Right ventricle myocardium superior (tissue), 1 donor: ENCODE data around the gene AGAP1. TPM values are rescaled to one million over a fixed set of nuclear protein-coding genes. Genes with fewer than 3 reads are reported as not detected.
"Not testable (repeated sequence)": the region's sequence is repeated elsewhere in the genome, so short reads cannot be mapped to it uniquely, and the experiment has no call there.

ENCODE experiments used
- ATAC-seq: fragments of 200-7000 bp; cut with Tn5 transposase; one replicate; pipeline ENCODE4 v1.9.1; 2020; ENCODE audit warnings: mild to moderate bottlenecking; ENCODE audit not compliant: poor library complexity
- DNase-seq: peaks from one replicate; pipeline ENCODE4 v3.0.0-alpha.2; 2020
- intact Hi-C: fragments of 100-400 bp; cut with DNase I; formaldehyde crosslinking; loops from one replicate; pipeline ENCODE4 v1.11.2; 2022
- total RNA-seq: library from RNA; stranded (reverse); fragmentation: NEBNext Ultra II Directional; extraction: Animal tissue kit (Norgen Biotek cat#: 25700); gene quantifications from one replicate; pipeline ENCODE4 v1.2.1, GENCODE V29; 2021
- donor health status: DM: no; HTN: yes; CAD: no; lungs with severe emphysema.

The AGAP1 gene
- total RNA-seq, 1 donor from 2014 or later: 25.4 TPM

- intact Hi-C loops: no loop called here
- no peak for DNase-seq
These were observed 431.5 kb downstream of the AGAP1 start for GRCh38 chr2:235925250-235925919.

GRCh38 chr2:235926229-235926628, 432.4 kb downstream of the AGAP1 start:
- intact Hi-C loops: no loop called here
- no peak for DNase-seq
- no peak for ATAC-seq

More at GRCh38 chr2:235925250-235925919, 431.5 kb downstream of the AGAP1 start:
- ATAC-seq: no peak

DNA sequence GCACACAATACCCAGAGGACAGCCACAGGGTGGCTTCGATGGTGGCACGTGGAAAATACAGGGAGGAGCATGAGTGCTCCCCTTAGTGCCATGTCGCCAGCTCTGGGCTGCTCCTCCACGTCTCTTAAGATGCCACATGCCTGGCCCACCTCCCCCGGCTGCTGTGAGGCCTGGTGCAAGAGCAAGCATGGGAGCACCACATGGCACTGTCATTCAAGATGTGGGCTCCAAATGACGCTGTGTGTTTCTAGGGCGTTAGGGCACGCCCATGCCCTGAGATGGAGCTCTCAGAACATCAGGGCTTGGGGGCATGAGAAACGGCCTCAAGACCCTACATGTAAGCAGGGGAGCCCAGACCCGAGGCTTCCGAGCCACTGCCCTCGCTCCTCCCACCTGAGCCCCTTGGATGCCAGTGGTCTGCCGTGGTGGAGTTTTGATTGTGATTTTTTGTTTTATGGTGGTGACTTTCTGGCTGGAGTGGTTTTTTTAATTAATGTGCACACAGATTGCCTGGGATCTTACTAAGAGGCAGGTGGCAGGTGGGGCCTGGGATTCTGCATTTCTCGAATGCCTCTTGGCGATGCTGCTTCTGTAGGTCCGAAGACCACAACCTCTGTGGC, 435.0 kb downstream of the AGAP1 start:
- intact Hi-C loops: no loop called here
- DNase-seq: no peak
- no peak for ATAC-seq

DNA sequence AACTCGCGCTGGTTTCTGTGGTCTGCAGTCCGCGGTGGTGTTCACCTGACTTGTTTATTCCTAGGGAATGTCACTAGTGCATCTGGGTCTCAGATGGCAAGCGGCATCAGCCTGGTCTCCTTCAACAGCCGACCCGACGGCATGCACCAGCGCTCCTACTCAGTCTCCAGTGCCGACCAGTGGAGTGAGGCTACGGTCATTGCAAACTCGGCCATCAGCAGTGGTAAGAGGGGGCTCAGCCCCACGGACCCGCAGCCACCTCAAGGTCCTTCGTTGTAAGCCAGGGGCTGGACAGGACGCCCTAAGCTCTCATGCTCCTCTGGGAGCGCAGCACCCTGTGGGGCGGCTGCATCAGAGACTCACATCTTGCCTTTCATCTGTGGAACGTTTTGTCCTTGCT, 436.9 kb downstream of the AGAP1 start:
- no peak for DNase-seq
- ATAC-seq: no peak
- intact Hi-C loops: no loop called here

GRCh38 chr2:235931676-235932075, 437.8 kb downstream of the AGAP1 start:
- DNase-seq: no peak
- ATAC-seq: no peak
- intact Hi-C loops: no loop called here

- DNase-seq: no peak
- no peak for ATAC-seq
- intact Hi-C loops: no loop called here
These were observed 440.4 kb downstream of the AGAP1 start for GRCh38 chr2:235934059-235934773.

GRCh38 chr2:235934774-235935484, 441.1 kb downstream of the AGAP1 start:
- intact Hi-C loops: no loop called here
- DNase-seq: no peak
- ATAC-seq: no peak

GRCh38 chr2:235935773-235936172, 441.9 kb downstream of the AGAP1 start:
- intact Hi-C loops: no loop called here
- no peak for DNase-seq
- ATAC-seq: no peak

GRCh38 chr2:235936493-235936892, 442.6 kb downstream of the AGAP1 start:
- intact Hi-C loops: no loop called here
- ATAC-seq: no peak
- no peak for DNase-seq

DNA sequence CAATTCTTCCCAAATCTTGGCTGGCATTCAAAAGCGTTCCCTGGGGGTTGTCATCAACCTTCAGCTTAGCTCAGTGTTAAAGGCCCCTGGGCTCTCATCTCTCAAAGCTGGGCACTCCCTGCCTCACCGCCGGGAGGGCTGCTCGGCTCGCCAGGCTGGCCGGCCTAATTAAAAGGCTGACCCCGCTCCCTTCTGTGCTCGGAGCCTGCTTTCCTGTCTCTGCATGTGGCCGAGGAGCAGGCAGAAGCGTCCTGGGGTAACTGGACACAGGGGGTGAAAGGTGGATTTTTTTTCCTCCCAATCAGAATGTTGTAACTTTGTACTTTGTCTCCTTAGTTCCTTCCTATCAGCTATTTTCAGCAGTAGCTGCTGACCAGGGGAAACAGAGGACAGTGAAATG, 443.2 kb downstream of the AGAP1 start:
- no peak for DNase-seq
- ATAC-seq: no peak
- intact Hi-C loops: no loop called here

DNA sequence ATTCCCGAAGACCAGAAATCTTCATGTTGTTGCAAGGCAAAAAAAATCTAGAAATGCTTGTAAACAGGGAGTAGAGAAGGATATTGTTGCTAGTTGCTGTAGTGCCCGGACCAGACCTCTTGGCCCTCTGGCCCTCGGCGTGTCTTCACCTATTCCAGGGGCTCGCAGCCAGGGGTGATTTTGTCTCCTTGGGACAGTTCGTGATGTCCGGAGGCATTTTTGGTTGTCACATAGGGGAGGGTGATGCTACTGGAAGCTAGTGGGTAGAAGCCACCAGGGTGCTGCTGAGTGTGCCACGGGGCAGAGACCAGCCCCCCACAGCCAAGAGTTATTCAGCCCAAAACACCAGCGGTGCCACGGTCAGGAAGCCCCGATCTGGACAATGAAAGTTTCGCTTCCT, 443.7 kb downstream of the AGAP1 start:
- ATAC-seq: no peak
- DNase-seq: no peak
- intact Hi-C loops: no loop called here

GRCh38 chr2:235937936-235938335, 444.1 kb downstream of the AGAP1 start:
- intact Hi-C loops: no loop called here
- DNase-seq: no peak
- no peak for ATAC-seq

- no peak for DNase-seq
- intact Hi-C loops: no loop called here
- no peak for ATAC-seq
These were observed 444.8 kb downstream of the AGAP1 start for GRCh38 chr2:235938611-235939010.

GRCh38 chr2:235939471-235939870, 445.6 kb downstream of the AGAP1 start:
- intact Hi-C loops: no loop called here
- DNase-seq: no peak

DNA sequence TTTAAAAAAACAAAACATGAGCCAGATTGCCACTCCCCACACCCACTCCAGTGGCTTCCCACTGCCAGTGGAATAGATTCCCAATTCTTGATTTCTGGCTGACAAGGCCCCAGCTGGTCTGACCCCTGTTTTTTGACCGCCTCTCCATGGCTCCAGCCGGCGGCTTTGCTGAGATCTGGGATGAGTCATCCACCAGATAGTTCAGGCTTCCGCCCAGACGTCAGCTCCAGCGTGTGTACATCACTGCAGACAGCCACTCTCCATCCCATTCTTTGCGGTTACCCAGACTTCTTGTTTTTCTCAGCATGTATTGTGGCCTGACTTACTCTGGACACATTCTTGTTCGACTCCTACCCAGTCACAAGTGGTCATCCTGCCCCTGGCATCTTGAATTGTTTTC, 446.5 kb downstream of the AGAP1 start:
- intact Hi-C loops: no loop called here
- DNase-seq (peak; percentile 57), ATAC-seq (peak; percentile 67)

More at GRCh38 chr2:235939471-235939870, 445.6 kb downstream of the AGAP1 start:
- ATAC-seq: no peak

DNA sequence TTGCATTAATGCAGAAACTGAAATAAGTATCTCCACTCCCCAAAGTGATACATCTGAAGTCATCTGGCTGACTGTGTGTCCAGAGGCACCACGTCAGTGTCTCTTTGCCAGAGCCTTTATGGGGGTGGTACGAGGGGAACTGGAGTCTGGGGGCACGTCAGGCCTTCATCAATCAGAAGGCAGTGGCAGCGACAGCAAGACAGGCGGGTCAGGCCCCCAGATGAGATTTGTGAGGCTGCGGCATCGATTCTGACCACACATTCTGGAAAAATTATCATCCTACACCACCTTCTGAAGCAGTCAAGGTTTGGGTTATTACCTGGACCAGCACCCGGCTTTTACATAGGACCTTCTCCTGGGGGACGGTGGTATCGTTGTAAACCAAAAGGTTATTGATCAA, 450.7 kb downstream of the AGAP1 start:
- intact Hi-C loops: no loop called here
- DNase-seq (no peak), ATAC-seq (no peak)

- ATAC-seq: no peak
- intact Hi-C loops: no loop called here
- no peak for DNase-seq
These were observed 451.8 kb downstream of the AGAP1 start for GRCh38 chr2:235945608-235946140.

- ATAC-seq: no peak
These were observed 452.7 kb downstream of the AGAP1 start for GRCh38 chr2:235946590-235946989.

GRCh38 chr2:235947055-235947454, 453.2 kb downstream of the AGAP1 start:
- ATAC-seq, intact Hi-C loops, DNase-seq: not testable (repeated sequence)

More at GRCh38 chr2:235946590-235946989, 452.7 kb downstream of the AGAP1 start:
- DNase-seq: no peak
- intact Hi-C loops: no loop called here
